Activated CD8-positive, alpha-beta T cell treated with anti-CD3 and anti-CD28 coated beads, Interleukin-2, amount 10 ng/mL, durations not matched to agents 7 days and 5 days (primary cell): ENCODE results near the gene DLGAP5. TPM values are rescaled to one million over a fixed set of nuclear protein-coding genes. Genes with fewer than 3 reads are reported as not detected.

Experiments
- ATAC-seq: fragments of 150-1000 bp; cut with Tn5 transposase; one replicate; pipeline ENCODE4 v1.10.0; 2021; ENCODE audit warnings: moderate library complexity
- CTCF ChIA-PET: fragments of 350-600 bp; sonication (Branson Sonifier 250); formaldehyde crosslinking; loops from one replicate; lab custom pipeline; 2021; ENCODE audit warnings: antibody characterized with exemption; lab: Charles Lee
- POLR2A ChIA-PET: fragments of 350-600 bp; sonication (Branson Sonifier 250); formaldehyde crosslinking; loops from one replicate; lab custom pipeline; 2021; ENCODE audit warnings: antibody characterized with exemption; lab: Charles Lee
- DNase-seq: peaks from one replicate; pipeline ENCODE4 v3.0.0-alpha.2; 2020
- H3K27ac Mint-ChIP-seq: one replicate; pipeline ENCODE4 v1.8.0; 2021; ENCODE audit warnings: mild to moderate bottlenecking, mixed read lengths
- H3K27me3 Mint-ChIP-seq: one replicate; pipeline ENCODE4 v1.8.0; 2021; ENCODE audit warnings: low read depth, mixed read lengths
- H3K36me3 Mint-ChIP-seq: one replicate; pipeline ENCODE4 v1.8.0; 2021; ENCODE audit warnings: low read depth, mixed read lengths
- H3K4me1 Mint-ChIP-seq: one replicate; pipeline ENCODE4 v1.8.0; 2021; ENCODE audit warnings: low read depth, mixed read lengths
- H3K4me3 Mint-ChIP-seq: one replicate; pipeline ENCODE4 v1.8.0; 2021; ENCODE audit warnings: mild to moderate bottlenecking, mixed read lengths
- H3K9me3 Mint-ChIP-seq: one replicate; pipeline ENCODE4 v1.8.0; 2022; ENCODE audit warnings: mixed read lengths; ENCODE audit not compliant: insufficient read depth
- total RNA-seq, 2 experiments: library from RNA; stranded (reverse); gene quantifications; one replicate each; pipeline ENCODE4 v1.2.3, GENCODE V29; 2021

Gene DLGAP5
- total RNA-seq, 2 experiments from 2014 or later: 110 to 112 TPM

GRCh38 chr14:55141825-55142224 lies 49.6 kb downstream of the DLGAP5 start:
- no peaks in the 10 kb centered on the region for H3K9me3 Mint-ChIP-seq
- no peak overlapping the region for H3K4me3 Mint-ChIP-seq
- peaks cover 28% of the 10 kb centered on the region for H3K4me1 Mint-ChIP-seq
- peaks cover 84% of the 10 kb centered on the region for H3K36me3 Mint-ChIP-seq
- ATAC-seq: no peak
- DNase-seq: no peak
- no peaks in the 10 kb centered on the region for H3K27me3 Mint-ChIP-seq
- no peak overlapping the region for H3K27ac Mint-ChIP-seq
- POLR2A ChIA-PET: no interaction called here
- CTCF ChIA-PET: no interaction called here

GRCh38 chr14:55139696-55140509 lies 51.5 kb downstream of the DLGAP5 start:
- Mint-ChIP-seq H3K27me3 (no peaks in the 10 kb centered on the region), H3K4me1 (peaks cover 19% of the 10 kb centered on the region), H3K4me3 (no peak overlapping the region), H3K9me3 (no peaks in the 10 kb centered on the region), H3K27ac (no peak overlapping the region), H3K36me3 (peaks cover 71% of the 10 kb centered on the region)
- ChIA-PET POLR2A (no interaction called here), CTCF (no interaction called here)
- ATAC-seq (no peak), DNase-seq (no peak)

GRCh38 chr14:55139141-55139540 lies 52.2 kb downstream of the DLGAP5 start:
- POLR2A ChIA-PET: no interaction called here
- peaks cover 67% of the 10 kb centered on the region for H3K36me3 Mint-ChIP-seq
- no peaks in the 10 kb centered on the region for H3K27me3 Mint-ChIP-seq
- DNase-seq (no peak), ATAC-seq (no peak)
- H3K4me3 Mint-ChIP-seq: no peak overlapping the region
- H3K27ac Mint-ChIP-seq: peak overlapping the region; percentile 35
- no peaks in the 10 kb centered on the region for H3K9me3 Mint-ChIP-seq
- peaks cover 12% of the 10 kb centered on the region for H3K4me1 Mint-ChIP-seq
- CTCF ChIA-PET: interaction anchor here (1.0 to 1.7 kb wide), 2 partner anchors 12 to 50 kb away, joined by 4 to 9 read pairs; no protein-coding TSS in a partner anchor

GRCh38 chr14:55138091-55138490 lies 53.3 kb downstream of the DLGAP5 start:
- ChIA-PET POLR2A (interaction anchor here (1.1 kb wide), 2 partner anchors 36 to 87 kb away, joined by 3 read pairs; partner anchors contain the start of gene MAPK1IP1L), CTCF (interaction anchor here (0.7 to 2.0 kb wide), 8 partner anchors 9 to 67 kb away, joined by 3 to 9 read pairs (median 4); no protein-coding TSS in a partner anchor)
- no peaks in the 10 kb centered on the region for H3K9me3 Mint-ChIP-seq
- no peak overlapping the region for H3K27ac Mint-ChIP-seq
- no peak for DNase-seq
- H3K36me3 Mint-ChIP-seq: peaks cover 66% of the 10 kb centered on the region
- no peaks in the 10 kb centered on the region for H3K27me3 Mint-ChIP-seq
- no peak for ATAC-seq
- peaks cover 6% of the 10 kb centered on the region for H3K4me1 Mint-ChIP-seq
- no peak overlapping the region for H3K4me3 Mint-ChIP-seq

GRCh38 chr14:55136885-55137786 lies 54.2 kb downstream of the DLGAP5 start:
- H3K27ac Mint-ChIP-seq: no peak overlapping the region
- H3K4me1 Mint-ChIP-seq: peaks cover 8% of the 10 kb centered on the region
- ChIA-PET POLR2A (interaction anchor here (1.1 kb wide), 2 partner anchors 35 to 86 kb away, joined by 3 read pairs; partner anchors contain the start of gene MAPK1IP1L), CTCF (interaction anchor here (0.7 to 2.0 kb wide), 4 partner anchors 13 to 47 kb away, joined by 3 to 7 read pairs (median 4); no protein-coding TSS in a partner anchor)
- H3K9me3 Mint-ChIP-seq: no peaks in the 10 kb centered on the region
- H3K27me3 Mint-ChIP-seq: no peaks in the 10 kb centered on the region
- ATAC-seq (no peak), DNase-seq (no peak)
- H3K36me3 Mint-ChIP-seq: peaks cover 64% of the 10 kb centered on the region
- H3K4me3 Mint-ChIP-seq: no peak overlapping the region

- H3K9me3 Mint-ChIP-seq: no peaks in the 10 kb centered on the region
- peaks cover 62% of the 10 kb centered on the region for H3K36me3 Mint-ChIP-seq
- no peaks in the 10 kb centered on the region for H3K27me3 Mint-ChIP-seq
- H3K27ac Mint-ChIP-seq: no peak overlapping the region
- DNase-seq (no peak), ATAC-seq (no peak)
- ChIA-PET CTCF (interaction anchor here (1.3 kb wide), 1 partner anchor 34 kb away, joined by 4 read pairs; no protein-coding TSS in a partner anchor), POLR2A (interaction anchor here (0.6 to 1.0 kb wide), 2 partner anchors 34 to 85 kb away, joined by 3 to 4 read pairs; partner anchors contain the start of gene MAPK1IP1L)
- no peak overlapping the region for H3K4me3 Mint-ChIP-seq
- peaks cover 16% of the 10 kb centered on the region for H3K4me1 Mint-ChIP-seq
Observed at GRCh38 chr14:55136241-55136640, 55.1 kb downstream of the DLGAP5 start.

GRCh38 chr14:55133416-55133815 lies 58.0 kb downstream of the DLGAP5 start:
- CTCF ChIA-PET: interaction anchor here (0.7 to 1.8 kb wide), 3 partner anchors 31 to 68 kb away, joined by 3 to 6 read pairs (median 4); no protein-coding TSS in a partner anchor
- Mint-ChIP-seq H3K36me3 (peaks cover 42% of the 10 kb centered on the region), H3K27me3 (peaks cover 2% of the 10 kb centered on the region), H3K27ac (no peak overlapping the region), H3K9me3 (no peaks in the 10 kb centered on the region), H3K4me3 (no peak overlapping the region), H3K4me1 (peaks cover 31% of the 10 kb centered on the region)
- POLR2A ChIA-PET: interaction anchor here (1.0 kb wide), 1 partner anchor 35 kb away, joined by 3 read pairs; no protein-coding TSS in a partner anchor
- DNase-seq (no peak), ATAC-seq (no peak)

GRCh38 chr14:55131370-55132137 lies 59.8 kb downstream of the DLGAP5 start:
- ChIA-PET CTCF (interaction anchor here (0.8 to 4.5 kb wide), 11 partner anchors 10 to 80 kb away, joined by 3 to 26 read pairs (median 4); partner anchors contain the start of gene MAPK1IP1L), POLR2A (interaction anchor here (1.6 kb wide), 1 partner anchor 37 kb away, joined by 4 read pairs; no protein-coding TSS in a partner anchor)
- Mint-ChIP-seq H3K9me3 (no peaks in the 10 kb centered on the region), H3K4me3 (no peak overlapping the region), H3K27ac (no peak overlapping the region), H3K36me3 (peaks cover 30% of the 10 kb centered on the region), H3K4me1 (peaks cover 35% of the 10 kb centered on the region), H3K27me3 (peaks cover 8% of the 10 kb centered on the region)
- DNase-seq: no peak
- no peak for ATAC-seq

GRCh38 chr14:55130196-55130550 lies 61.2 kb downstream of the DLGAP5 start:
- ChIA-PET CTCF (interaction anchor here (0.6 to 4.5 kb wide), 7 partner anchors 21 to 85 kb away, joined by 3 to 26 read pairs (median 3); partner anchors contain the start of gene MAPK1IP1L), POLR2A (interaction anchor here (0.7 to 1.6 kb wide), 4 partner anchors 27 to 36 kb away, joined by 3 to 10 read pairs (median 4); no protein-coding TSS in a partner anchor)
- H3K27me3 Mint-ChIP-seq: peaks cover 17% of the 10 kb centered on the region
- no peak overlapping the region for H3K27ac Mint-ChIP-seq
- H3K9me3 Mint-ChIP-seq: no peaks in the 10 kb centered on the region
- DNase-seq (no peak), ATAC-seq (no peak)
- peak overlapping the region; percentile 78 for H3K4me3 Mint-ChIP-seq
- H3K4me1 Mint-ChIP-seq: peaks cover 49% of the 10 kb centered on the region
- peaks cover 27% of the 10 kb centered on the region for H3K36me3 Mint-ChIP-seq

GRCh38 chr14:55129428-55130195 lies 61.8 kb downstream of the DLGAP5 start:
- ChIA-PET CTCF (interaction anchor here (0.6 to 4.5 kb wide), 9 partner anchors 13 to 84 kb away, joined by 3 to 26 read pairs (median 3); partner anchors contain the start of gene MAPK1IP1L), POLR2A (interaction anchor here (0.7 to 1.6 kb wide), 5 partner anchors 27 to 78 kb away, joined by 3 to 10 read pairs (median 3); no protein-coding TSS in a partner anchor)
- H3K27me3 Mint-ChIP-seq: peaks cover 17% of the 10 kb centered on the region
- H3K9me3 Mint-ChIP-seq: no peaks in the 10 kb centered on the region
- peaks cover 27% of the 10 kb centered on the region for H3K36me3 Mint-ChIP-seq
- peak overlapping the region; percentile 78 for H3K4me3 Mint-ChIP-seq
- peak; percentile 77 for ATAC-seq
- DNase-seq: peak; percentile 58
- peak overlapping the region; percentile 43 for H3K27ac Mint-ChIP-seq
- peaks cover 54% of the 10 kb centered on the region for H3K4me1 Mint-ChIP-seq
